GOT3 (cell line): Measurements from ENCODE around the gene MAU2.

ENCODE experiments used
- DNase-seq: peaks from one replicate; lab custom pipeline; 2025; ENCODE audit warnings: mixed read lengths; lab: John Stamatoyannopoulos, UW

The MAU2 gene

DNA sequence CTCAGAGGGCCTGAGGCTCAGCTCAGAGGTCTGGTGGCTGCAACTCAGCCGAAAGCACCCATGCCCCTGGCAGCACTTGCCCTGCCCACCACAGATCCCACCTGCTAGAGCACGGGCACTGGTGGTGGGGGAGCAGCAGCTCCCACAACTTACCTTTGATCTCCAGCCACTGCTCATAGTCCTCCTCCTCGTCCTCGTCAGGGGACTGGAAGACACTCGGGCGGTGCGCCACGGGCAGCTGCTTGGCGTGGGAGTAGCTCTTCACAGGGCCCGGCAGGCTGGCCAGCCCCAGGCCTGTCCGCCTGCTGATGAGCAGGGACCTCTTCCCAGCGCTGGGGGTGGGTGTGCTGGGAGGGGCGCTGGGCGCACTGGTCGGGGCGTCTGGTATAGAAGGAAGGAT is 14.9 kb upstream of the MAU2 start:
- DNase-seq = no peak

DNA sequence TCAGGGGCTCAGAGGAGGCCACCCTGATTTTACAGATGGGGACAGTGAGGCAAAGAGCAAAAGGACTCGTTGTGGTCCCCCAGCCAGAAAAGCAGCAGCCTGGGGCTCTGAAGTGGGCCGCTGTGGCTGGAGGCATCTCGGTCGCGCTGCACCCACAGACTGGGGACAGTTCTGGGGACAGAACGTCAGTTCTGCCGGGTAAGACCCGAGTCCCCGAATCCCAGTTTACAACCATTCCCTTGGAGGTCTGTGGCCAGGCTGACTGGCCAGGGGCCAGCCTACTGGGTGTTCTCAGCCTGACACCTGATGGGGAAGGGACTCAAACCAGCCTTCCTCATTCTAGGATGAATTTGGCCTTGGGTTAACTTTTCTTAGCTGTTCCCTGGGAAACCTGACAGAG is 14.4 kb upstream of the MAU2 start:
- no peak for DNase-seq

DNA sequence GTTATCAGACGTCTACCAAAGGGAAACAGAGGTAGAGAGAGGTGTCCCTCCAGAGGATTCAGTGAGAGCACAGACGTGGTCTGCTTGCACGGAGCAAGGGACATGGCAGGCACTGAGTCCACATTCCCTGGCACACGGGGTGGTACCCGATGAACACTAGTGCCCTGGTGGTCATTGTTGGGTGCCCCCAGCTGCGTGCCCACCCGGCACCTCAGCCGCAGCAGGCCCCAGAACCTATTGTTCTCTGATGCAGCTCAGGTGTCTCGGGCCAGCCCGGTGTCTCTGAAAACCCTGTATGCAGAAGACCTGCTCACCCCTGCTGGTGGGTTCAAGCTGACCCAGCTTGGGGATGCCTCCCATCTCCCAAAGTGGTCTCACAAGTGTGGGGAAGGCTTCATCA is 12.3 kb upstream of the MAU2 start:
- DNase-seq = no peak

DNA sequence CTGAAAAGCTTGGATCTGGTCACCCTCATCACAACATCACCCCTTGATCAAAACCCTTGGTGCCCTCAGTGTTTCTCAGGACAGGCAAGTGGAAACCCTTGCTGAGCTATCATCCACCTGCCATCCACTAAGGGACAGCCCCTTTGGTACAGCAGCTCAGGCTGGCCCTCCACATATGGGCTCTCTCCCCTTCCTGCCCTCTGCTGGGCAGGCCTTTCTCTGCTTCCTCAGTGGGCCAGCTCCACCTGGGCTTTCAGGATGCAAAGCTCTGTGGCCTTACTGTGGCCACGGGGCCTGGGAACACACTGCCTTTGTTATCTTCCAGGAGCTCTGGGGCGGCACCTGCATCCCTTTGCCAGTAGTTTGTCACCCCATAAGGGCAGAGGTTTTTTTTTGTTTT is 5.2 kb upstream of the MAU2 start:
- DNase-seq = no peak

DNA sequence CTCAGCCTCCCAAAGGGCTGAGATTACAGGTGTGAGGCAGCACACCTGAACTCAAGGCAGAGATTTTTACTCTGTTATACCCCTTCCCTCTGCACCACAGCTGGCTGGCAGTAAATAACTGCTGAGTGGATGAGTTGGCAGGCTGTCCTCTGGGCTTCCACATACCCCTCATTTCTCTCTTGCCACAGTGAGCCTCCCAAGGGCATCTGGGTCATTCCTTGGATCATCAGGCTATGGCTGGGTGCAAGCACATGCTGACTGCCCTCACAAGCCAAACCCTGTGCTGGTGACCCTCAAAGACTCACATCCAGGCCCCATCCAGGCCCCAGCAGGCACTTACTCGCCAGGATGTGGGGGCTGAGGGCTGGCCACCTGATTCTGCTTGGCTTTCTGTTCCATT is 4.5 kb upstream of the MAU2 start:
- no peak for DNase-seq

DNA sequence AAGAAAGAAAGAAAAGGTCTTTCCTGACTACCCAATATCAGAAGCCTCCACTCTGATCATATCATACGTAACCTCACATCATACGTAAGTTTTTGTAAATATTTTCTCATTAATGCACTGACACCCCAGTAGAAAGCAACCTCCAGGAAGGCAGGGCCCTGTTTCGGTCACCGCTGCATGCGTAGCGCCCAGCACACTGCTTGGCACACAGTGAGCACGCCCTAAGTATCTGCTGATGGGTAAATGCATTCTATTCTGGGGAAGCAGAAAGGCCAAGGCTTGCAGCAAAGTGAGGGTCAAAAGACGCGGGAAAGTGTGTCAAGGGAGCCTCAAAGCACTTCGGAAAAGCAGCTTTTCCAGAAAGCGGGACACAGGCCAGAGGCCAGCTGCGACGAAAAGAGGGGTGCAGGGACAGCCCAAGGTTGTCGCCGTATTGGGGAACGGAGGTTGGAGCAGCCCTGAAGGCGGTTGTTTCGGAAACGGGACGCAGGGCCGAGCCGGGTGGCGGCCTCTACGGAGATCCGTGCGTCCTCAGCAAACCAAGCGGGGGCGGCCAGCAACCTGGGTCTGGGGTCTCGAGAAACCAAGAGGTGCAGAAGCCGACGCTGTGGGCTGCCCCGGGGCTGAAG is 783 bp upstream of the MAU2 start:
- DNase-seq = no peak

DNA sequence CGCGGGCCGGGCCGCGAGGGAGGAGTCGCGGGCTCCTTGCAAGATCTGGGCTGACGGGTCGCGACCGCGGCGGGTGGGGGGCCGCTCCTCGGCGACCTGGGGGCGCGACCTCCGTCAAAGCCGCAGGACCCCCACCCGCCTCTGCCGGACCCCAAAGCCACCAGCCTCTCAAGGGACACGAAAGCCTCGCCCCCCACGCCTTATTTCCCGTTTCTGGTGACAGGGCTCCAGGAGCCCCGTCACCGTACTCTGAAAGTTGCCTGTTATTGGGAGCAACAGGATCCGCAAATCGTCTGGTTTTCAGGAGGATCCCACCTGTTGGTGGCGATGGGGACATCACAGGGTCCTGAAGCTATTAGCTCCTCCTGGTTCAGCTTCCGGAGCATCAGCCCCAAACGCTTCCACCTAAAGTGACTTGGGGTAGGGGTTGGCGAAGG is 530 bp downstream of the MAU2 start:
- DNase-seq = no peak

DNA sequence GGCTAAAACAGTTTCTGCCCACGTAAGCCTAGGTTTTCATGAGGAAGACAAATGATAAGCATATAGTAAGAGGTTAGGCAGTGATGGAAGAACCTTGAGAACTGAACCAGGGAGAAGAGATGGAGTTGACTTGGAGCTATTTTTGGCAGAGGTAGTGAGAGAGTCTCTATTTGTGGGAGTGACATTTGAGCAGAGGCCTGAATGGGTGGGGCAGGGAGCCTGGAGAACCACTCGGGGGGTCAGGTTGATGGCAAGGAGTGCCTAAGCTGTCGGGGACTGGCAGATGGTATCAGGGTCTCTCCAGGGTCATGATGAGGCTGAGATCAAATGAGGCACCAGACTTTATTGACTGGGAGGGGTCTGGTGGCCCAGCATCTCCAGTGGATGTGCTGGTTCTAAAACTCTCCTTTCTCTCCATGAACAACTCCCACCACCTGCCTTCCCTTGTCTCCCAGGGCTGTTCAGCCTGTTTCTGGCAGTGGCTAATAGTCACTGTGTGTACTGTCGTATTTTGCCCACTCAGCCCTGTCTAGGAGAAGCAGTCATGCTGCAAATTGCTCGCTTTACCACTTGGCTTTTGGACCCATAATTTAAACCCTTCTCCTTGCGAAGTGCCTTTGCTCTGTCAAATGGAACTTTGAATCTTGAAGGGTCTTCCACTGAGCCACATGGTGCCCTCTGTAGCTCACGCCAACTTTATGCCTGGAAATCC is 3.6 kb downstream of the MAU2 start:
- DNase-seq = no peak

DNA sequence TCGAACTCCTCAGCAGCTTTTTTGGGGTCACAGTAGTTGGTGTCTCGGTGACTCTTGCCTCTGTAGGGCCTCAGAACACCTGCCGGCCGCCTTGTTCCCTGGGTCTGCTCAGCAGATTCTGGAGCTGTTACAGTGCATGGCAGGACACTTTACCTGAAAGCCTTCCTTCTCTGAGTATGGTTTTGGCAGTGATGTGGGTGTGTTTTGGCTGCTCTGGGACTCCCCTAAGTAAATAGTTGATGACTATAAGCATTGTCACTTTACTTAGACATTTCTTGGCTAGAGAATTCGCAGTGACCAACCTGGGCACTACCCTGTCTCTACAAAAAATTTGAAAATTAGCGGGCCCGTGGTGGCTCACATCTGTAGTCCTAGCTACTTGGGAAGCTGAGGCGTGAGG is 7.0 kb downstream of the MAU2 start:
- DNase-seq = no peak

DNA sequence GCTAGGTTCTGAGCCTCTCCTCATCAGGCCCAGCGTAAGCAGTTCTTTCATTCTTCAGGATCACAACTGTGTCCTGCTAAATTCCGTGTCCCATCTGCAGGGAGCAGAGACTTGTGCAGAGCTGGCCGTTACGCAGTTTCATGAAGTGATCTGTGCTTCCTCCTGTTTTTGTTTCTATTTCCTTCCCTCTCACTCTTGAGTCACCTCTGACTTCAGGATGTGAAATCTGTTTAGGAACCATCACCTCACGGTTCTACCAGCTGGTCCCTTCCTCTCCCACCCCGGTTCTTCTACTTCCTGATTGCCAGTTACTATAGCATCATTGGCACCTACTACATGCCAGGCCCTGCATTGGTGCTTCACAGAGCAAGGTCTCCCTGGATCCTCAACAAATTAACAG is 8.5 kb downstream of the MAU2 start:
- no peak for DNase-seq

DNA sequence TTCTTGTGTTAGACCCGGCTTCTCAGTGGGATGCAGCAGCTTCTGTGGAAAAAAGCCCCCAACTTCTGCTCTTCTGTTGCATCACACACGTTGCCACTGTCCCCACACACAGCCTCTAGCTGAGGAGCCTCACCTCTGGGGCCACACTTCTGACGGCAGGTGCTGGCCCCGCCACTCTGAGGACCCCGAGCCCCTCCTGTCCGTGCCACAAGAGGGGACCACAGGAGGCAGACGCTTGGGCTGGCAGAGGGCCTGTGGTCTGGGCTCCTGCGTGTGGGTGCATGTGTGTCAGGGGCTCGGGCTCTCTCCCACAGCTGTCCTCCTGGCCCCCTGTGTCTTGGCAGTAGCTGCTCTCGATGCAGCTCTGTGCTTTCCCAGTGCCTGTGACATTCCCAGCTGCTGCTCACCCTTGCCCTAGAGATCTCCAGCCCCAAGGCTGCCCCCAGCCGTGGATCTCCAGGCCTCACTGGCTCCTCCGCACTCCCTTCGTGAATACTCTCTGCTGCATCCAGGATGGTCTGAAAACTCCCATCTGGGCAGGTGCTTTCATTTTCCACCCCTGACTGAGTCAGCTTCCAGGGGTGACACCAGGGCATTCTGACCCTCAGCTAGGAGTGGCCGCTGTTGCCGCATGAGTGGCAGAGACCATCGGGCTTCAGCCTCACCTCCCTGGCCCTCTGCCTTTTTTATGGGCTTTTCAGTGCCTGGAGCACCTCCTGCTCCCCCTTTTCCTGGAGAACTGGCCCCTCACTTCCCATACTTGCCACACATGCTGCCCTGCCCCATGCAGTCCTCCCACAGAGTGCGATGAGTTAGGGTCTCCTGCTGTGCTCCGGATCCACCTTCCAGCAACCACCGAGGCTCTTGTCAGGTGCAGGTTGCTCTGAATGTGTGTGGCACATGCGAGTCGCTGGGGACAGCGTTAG is 13.7 kb downstream of the MAU2 start:
- no peak for DNase-seq

DNA sequence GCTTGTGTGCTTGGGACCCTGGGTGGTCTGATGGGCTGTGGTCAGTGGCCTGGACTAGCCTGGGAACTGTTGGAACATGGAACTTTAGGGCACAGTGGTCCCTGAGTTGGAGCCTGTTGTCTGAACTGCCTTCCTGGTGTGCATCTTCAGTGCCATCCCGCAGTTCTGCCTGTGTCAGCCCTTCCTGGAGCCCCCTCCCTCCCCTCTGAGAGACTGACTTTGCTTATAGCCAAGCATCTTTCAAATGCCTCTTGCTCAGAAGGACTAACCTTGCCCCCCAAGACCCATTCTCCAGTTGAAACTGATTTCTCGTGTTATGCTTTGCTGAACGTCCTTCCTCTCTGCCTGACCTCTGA is 14.3 kb downstream of the MAU2 start:
- DNase-seq = no peak

DNA sequence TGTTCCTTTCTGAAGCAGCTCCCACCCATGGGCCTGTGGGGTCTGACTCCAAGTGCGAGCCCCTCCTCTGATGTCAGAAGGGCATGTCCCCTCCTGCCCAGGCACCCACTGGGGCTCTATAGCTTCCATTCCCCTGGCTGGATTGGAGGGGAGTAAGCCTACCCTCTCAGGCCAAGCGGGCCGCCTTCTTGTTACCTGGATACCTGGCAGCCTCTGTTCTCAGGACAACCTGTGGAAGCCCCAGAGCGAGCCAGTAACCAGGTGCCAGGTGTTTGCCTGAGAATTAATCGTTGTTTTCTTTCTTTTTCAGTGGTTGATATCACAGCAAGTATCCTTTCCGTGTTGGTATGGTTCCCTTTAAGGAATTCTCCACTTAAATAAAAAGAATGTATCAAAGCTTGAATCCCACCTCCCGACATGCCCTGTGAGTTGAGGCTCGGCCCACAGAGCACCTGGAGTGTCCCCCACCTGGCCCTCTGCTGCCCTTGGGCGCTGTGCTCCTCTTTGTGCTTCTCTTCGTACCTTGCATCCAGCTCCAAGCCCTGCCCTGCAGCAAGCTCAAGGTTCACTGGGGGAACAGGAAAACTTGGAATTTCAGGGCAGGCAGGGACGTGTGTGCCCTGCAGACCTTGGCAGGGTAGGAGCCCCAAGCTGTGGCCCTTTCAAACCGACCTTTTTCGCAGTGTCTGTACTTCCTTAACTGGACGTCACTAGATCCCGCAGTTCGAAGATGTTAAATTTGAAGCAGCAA is 15.0 kb downstream of the MAU2 start:
- no peak for DNase-seq

DNA sequence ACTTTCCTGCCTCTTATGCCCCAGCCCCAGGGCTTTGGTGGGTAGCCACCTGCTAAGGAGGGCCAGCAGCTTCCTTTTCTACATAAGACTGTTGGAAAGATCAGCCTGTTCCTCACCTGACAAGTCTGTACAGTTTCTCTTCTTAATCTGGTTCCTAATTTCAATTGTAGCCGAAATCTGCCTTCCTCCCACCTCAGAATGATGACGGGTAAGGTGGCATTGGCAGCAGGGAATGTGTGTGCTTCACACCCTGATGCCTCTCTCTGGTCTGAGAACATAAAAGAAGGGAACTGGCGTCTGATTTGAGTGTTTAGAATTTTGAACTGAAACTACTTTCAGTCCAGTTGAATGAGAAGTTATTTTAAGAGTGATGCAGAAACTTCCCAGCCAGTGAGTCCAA is 16.0 kb downstream of the MAU2 start:
- no peak for DNase-seq

DNA sequence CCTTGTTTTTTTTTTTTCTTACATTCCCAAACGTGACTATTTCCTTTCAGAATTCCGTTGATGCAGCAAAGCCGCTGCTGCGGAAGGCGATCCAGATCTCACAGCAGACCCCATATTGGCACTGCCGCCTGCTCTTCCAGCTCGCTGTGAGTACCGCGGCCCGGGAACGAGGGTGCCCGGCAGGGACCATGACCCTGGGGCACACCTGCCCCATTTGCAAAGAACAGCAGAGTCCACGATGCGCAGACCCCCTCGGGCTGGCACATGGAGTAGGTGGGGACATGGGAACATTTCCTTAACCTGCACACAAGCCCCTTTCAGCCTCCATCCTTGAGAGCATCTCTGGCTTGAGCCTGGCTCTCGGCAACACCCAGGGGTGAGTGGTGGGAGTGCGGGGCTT is 16.5 kb downstream of the MAU2 start:
- no peak for DNase-seq

DNA sequence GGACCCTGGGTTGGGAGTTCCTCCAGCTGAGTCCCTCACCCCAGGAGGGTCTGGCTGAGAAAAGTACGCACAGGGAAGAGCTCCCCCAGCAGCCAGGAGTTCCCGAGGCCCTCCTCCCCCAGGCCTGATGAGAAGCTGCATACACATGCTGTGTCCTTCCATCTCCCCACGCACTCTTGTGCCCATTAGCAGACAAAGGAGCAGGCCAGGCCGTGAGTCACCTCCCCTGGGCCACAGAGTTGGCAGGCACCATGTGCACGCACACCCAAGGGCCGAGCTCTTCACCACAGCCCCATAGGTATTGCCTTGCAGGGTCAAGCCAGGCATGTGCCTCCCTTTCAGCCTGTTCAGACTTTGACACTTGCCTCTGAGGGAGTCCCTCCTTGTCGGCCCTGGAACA is 17.5 kb downstream of the MAU2 start:
- DNase-seq = peak; percentile 63

DNA sequence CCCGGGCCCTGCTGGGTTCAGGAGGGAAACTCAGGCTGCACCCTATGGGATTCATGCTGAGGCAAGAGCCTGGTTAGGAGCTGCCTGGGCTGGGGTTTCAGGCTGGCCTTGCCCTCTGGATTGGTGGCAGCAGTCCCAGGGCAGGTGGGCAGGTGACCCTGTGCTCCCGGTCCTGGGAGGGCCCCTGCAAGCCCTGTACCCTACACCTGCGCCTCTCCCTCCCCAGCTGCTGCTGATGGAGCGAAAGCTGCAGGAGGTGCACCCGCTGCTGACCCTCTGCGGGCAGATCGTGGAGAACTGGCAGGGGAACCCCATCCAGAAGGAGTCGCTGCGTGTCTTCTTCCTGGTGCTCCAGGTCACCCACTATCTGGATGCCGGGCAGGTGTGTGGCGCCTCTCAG is 20.4 kb downstream of the MAU2 start:
- no peak for DNase-seq

DNA sequence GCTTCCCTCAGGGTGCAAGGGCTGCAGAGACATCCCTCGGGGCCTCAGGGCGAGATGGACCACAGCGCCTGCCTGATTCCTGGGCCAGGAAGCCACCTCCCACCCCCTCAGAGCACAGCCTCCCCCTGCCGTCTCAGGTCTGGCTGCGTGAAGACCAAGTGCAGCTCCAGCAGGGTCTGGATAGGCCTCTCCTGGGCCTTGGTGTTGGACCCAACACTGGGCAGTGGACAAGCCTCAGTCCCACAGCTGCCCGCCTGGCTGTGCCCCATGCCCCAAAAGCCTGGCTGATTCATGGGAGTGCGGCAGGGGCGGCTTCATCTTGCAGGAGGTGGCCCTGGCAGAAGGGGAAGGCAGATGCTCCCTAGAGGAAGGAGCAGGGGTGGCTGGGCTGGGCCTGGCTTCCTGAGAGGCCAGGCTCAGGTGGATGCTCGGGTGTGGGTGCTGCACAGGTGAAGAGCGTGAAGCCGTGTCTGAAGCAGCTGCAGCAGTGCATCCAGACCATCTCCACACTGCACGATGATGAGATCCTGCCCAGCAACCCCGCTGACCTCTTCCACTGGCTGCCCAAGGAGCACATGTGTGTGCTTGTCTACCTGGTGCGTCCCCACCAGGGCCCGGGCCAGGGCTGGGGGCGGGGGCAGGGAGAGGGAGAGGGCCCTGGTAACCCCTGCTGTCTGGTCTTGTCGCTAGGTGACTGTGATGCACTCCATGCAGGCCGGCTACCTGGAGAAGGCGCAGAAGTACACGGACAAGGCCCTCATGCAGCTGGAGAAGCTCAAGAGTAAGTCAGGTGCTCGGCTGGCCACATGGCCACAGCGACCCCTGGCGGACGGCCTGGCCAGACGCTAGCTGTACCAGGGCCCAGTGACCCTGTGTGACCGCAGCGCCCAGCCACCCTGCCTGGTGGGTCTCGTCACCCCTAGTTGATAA is 21.7 kb downstream of the MAU2 start:
- DNase-seq = peak; percentile 12

DNA sequence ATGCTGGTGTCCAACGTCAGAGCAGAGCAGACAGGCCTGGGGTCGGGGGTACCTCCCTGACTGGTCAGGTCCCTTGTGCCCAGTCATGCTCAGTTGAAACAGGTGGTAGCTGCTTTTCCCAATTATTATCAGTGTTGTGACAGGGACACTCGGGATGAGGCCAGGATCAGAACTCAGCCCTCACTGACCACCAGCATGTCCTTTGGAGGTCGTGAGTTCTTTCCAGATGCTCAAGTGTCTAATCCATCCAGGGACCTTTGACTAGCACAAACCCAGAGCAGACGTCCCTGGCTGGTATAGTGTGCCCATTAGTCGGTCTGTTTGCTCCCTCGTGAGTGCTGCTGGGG is 22.4 kb downstream of the MAU2 start:
- DNase-seq = no peak

DNA sequence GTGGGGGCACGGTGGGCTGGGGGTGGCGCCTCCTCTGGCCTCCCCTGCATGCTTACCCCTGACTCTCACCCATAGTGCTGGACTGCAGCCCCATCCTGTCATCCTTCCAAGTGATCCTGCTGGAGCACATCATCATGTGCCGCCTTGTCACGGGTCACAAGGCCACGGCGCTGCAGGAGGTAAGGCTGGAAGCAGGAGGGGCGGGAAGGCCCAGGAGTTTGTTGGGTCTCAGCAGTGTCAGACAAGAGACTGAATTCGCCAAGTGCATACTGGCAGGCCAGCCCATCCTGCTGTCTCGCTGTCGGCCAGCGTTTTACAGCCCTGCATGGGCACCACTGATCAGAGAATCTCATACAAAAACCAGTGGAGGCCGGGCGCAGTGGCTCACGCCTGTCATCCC is 23.1 kb downstream of the MAU2 start:
- no peak for DNase-seq

DNA sequence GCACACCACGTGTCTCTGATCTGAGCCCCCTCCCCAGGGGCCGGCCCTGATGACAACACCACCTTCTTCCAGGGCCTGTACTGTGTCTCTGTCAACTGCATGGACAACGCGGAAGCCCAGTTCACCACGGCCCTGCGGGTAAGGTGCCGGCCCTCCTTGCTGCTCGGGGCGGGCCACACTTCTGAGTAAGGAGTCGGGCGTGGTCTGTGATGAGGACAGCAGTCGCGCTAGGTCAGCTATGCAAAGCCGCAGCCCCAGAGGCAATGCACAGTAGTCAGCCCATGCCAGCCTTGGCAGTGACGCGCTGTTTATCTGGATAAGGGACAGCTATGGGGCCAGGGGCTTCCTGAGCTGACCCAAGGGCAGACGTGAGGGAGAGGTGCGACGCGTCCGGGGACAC is 24.6 kb downstream of the MAU2 start:
- no peak for DNase-seq
